GM19452 (cell line): ENCODE data around the gene MYO19.
"Not testable (repeated sequence)": the region's sequence is repeated elsewhere in the genome, so short reads cannot be mapped to it uniquely, and the experiment has no call there.

Experiments used
- ATAC-seq: cut with Tn5 transposase; IDR thresholded peaks from one replicate; pipeline ENCODE4 v1.9.1; 2021; ENCODE audit not compliant: unreplicated experiment

MYO19 gene

DNA sequence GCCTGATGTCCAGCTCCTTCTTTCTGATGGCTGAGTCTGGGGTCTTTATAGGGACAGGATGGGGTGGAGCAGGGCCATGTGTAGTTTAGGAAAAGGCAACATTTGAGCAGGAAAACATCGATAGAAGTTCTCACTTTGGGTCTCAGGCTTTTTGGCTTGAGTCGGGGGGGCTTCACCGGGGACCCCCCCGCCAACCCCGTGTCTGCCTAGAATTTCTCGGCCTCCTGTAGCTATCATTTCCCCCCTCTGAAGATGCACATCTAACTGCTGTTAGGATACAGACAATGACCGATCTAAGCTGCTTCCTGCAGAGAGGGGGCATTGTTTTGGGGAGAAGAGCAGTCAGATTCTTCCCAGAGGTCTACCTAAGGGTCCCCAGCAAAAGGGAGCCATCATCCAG, 64.9 kb downstream of the MYO19 start:
- ATAC-seq = no peak

DNA sequence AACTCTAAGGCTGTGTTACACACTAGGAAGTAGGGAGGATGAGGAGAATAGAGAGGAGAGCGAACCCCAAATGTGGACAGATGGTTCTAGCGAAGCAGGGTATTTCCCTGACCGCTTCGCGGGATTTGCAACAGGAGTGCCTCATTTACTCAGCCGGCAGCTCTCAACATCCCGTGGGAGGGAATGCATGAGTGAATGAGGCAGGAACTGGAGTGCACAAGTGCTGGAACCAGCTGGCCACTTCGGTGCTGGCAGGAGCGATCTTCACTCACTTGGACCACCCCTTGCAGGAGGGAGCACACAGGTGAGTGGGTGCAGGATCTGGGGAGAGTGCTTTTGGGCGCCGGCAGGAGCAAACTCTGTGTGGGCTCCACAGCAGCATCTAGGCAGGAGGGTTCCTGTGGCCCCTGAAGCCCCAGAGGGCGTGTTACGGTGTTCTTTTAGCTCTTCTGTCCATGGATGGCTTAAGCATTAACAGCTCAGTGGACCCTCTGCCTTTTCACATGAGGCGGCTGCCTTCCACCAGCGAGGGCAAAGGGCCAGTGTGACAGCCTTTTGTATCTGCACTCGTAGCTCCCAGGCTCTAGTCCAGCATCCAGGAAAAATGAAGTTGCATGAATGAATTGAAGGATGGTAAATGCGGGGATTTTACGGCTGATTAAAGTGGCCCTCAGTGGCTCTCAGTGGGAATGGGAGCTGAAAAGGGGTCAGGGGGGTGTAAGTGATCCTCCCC, 65.6 kb downstream of the MYO19 start:
- no peak for ATAC-seq

DNA sequence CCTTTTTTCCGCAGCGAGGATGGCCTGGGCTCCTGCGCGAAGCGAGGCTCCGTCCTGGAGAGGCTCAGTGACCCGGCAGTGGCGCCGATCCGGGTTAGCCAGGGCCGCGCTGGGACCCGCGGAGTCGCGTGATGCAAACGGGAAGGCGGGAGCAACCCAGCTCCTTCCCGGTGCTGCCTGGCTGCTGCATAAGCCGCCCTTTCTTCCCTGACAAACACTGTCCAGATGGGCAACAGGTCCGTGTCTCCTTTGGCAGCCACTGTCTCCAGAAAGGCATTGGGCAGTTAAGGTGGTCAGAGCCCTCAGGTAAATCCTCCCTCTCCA, 69.9 kb downstream of the MYO19 start:
- no peak for ATAC-seq

DNA sequence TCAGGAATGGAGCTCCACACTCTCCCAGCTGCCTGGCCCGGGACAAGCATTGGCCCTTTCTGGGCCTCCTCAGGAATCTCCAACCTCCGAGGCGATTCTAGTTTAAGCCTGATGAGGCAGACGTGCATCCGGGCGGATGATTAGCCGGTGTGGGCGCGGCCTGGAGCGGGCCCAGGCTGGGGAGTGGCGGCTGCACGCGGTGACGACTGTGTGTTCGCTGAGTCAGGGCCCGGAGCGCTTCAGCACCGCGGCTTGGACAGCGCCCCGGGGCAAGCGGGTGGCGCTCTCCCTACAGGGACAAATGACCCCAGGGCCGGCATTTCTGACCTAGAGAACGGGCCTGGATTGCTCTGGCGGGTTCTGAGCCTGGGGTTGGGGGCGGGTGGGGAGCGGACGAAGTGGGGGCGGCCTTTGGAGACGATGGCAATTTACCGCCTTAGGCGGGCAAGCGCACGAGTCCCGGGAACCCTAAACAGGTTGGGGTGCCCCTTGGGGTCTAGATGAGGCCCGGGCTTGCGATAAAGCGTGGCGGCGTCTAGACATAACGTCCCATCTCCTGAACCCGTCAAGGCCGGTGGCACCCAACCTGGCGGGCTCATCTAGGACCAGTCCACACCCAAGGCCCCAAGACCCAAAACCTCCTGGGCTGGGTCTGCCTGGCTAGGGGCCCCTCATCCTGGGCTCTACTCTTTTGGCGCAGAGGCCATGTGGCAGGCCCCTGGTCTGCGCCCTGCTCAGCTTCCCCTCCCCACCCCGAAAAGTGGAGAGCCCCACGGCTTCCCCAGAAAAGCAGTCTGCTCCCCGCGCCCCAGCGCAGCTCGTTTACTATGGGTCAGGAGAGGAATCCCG, 70.5 kb downstream of the MYO19 start:
- ATAC-seq = no peak

DNA sequence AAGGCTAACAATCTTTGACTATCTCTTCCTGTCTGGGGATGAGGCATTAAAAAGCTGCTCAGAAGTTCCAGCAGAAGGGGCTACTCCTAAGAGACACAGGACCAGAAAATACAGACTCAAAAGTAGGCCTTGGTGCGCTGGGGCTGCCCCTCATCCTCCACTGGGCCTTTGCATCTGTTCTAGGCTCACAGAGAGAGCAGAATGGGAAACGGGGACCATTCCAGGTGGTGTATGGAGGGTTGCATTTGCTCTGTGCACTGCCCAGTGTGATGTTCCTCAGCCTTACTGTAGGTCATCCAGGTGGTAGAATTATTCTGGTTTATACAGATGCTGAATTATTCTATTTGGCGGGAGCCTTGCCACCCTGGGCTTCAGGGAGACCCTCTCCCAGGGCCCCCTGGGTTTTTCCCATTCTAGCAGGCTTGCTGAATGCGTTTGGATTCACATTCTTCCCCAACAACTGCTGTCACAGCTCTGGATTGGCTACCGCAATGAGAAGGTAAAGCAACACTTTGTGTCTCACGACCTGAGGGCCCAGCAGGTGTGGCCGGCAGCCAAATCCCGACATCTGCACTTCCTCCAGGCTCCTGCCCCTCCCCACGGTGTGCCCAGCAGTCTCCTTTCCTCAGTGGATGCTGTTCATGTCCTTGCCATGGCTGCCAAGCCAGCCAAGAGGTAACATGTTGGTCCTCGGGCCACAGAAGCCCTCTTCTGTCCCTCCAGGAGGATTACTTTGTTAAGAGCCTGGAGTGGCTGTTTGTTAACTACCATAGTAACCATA, 73.1 kb downstream of the MYO19 start:
- ATAC-seq = no peak

DNA sequence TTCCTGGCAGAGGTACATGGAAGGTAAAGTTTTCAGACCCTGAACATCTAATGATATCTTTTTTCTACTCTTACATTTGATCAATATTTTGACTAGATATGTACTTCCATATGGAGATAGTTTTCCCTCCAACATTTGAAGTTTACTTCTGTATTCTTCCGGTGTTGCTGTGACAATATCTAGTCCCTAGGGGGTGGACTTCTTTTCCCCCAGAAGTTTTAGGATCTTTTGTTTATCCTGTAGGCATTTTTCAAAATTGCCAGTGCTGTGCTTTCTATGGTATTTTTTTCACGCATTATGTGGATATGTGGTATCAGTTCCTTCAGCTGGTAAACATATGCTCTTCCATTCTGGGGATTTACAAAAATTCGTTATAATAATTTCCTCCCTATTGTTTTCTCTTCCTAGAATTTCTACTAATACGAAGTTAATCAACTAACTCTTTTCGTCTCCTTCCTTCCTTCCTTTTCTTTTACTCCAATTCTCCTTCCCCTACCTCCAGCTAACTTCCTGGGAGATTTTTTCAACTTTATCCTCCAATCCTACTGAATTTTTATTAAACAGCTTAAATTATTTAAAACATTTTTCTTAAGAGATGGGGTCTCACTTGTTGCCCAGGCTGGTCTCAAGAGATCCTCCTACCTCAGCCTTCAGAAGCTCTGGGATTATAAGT, 74.3 kb downstream of the MYO19 start:
- ATAC-seq = no peak

DNA sequence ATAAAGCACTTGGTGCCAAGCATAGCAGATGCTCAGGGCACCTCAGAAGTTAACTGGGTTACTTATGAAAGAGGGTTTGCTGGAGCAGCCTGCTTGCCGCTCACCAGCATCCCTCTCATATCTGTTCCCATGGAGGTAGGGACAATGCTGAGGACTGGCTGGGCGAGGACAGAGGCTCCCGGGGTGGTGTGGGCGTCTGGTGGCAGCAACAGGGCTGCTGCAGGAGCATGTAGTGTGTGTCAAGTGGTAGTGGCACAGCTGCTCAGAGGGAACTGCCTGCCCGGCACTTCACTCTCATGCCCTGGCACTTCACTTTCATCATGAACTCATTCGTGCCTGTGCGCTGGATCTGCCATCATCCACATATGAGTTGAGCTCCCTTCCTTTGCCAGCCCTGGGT, 75.1 kb downstream of the MYO19 start:
- ATAC-seq = no peak

DNA sequence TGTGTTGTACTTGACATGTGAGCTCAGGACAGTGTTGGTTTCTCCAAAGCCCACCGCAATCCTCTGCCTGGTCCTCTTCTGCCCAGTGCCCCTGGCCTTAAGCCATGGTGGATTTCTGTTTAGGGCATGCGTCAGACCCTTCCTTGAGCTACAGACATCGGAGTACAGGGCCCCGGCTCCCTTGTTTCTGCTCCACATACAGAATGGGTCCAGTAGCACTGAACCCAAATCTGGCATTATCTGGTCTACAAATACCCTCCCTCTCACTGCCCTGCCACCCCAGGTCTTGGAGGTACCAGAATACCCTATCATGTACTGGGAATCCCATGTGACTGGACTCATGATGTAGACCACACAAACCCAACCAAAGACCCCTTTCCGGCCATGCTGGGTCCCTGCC, 75.6 kb downstream of the MYO19 start:
- no peak for ATAC-seq

DNA sequence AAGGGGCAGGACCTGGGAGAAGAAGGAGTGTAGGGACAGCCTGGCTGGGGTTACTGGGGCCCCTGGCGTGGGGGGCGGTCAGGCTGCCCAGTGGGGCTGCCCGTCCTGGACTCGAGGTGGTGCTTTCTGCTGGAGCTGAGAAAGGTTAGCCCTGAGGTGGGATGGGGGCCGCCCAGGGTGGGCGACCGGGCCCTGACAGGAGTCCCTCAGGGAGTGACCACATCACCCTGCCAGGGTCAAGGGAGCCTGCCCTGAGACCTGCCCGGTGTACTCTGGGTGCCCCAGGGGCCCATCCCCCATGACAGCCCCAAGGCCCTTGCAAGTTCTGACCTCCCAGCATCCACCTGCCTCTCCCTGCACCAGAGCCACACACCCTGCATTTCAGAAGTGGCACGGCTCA, 77.0 kb downstream of the MYO19 start:
- not testable (repeated sequence) for ATAC-seq

DNA sequence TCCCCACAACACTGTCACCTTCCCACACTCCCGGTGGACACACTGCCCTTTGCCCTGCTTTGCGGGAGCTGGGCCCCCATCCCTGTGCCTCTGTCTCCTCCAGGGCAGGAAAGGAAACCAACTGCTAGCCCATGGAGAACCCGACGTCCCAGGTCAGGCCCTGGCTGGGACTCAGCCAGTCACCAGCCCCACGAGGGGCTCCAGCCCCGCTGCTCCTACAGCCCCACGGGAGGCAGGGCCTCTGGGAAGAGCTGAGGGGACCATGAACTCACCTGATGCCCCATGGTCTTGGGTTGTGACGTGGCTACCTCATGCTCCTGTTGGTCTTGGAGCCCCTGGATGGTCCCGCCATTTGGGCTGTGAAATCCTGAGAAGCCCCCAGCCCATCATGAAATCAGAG, 81.8 kb downstream of the MYO19 start:
- ATAC-seq = not testable (repeated sequence)

DNA sequence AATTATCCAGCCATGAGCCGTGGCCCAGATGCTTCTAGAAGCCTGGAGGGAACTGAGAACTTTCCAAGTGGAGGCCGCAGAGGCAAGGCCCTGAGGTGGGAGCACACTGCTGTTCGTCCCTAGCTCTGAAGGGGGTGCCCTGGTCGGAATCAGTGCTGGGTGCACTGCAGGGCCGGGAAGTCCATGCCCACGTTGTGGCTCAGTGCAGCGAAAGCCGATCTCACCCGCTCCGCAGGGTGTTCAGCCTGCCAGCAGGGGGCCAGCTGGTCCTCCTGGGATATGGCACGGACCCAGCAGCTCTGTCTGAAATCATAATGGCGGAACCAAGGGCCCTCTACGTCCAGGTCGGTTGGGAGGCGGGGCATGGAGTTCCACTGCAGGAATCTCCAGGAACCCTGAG, 84.7 kb downstream of the MYO19 start:
- not testable (repeated sequence) for ATAC-seq
